GM21529 (cell line): ENCODE results near the gene ELOVL5.
"Not testable (repeated sequence)": the region's sequence is repeated elsewhere in the genome, so short reads cannot be mapped to it uniquely, and the experiment has no call there.

Experiments used
- ATAC-seq: cut with Tn5 transposase; IDR thresholded peaks from one replicate; pipeline ENCODE4 v1.9.1; 2021; ENCODE audit not compliant: unreplicated experiment

ELOVL5 gene

DNA sequence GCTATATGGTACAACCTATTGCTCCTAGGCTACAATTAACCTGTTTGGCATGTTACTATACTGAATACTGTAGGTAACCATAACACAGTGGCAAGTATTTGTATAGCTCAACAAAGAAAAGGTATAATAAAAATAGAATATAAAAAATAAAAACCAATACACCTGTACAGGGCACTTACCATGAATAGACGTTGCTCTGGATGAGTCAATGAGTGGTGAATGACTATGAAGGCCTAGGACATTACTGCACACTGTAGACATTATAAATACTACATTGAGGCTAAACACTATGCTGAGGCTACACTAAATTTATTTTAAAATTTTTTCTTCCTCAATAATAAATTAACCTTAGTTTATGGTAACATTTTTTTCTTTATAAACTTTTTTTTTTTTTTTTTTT is 18.6 kb downstream of the ELOVL5 start:
- no peak for ATAC-seq

GRCh38 chr6:53328375-53328774 is 20.4 kb downstream of the ELOVL5 start:
- no peak for ATAC-seq

- ATAC-seq, result no peak
These were observed 21.7 kb downstream of the ELOVL5 start for GRCh38 chr6:53327017-53327395.

- no peak for ATAC-seq
These were observed 22.3 kb downstream of the ELOVL5 start for GRCh38 chr6:53326372-53327016.

GRCh38 chr6:53325785-53326184 is 23.0 kb downstream of the ELOVL5 start:
- no peak for ATAC-seq

DNA sequence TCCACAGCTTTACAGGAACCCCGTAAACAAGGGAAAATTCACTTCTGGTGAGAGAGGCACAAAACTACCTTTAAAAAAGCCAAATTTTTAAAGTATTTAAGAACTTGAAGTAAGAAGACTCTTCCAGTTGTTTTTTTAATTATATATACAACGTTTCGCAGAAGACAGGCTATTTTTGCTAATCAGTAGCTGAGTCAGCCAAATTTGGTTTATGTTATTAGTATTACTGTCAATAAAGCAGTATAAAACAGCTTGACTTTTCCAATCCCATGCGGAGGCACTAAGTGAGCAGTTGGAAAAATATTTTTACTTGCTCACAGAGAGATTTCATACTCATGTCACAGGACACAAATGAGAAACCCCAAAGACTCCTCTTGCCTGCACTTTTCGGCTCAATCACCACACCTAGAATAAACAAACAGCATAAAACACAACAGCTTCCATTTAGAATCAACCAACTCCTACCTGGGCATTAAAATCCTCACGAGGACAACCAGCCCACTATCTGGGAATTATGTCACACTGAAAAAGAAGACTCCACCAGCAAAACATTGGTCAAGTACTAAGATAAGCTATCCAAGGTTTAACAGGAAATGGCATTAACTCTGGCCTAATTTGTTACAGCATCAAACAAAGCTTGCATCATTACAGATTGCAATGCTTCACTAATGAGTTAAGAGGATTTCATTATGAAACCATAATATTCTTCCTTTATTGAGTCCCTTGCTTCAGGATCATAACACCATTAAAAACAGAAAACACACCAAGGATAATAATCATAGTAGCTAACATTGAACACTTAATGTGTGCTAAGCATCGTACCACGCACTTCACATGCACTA is 26.3 kb downstream of the ELOVL5 start:
- no peak for ATAC-seq

GRCh38 chr6:53321701-53322100 is 27.0 kb downstream of the ELOVL5 start:
- ATAC-seq, result no peak

GRCh38 chr6:53320964-53321363 is 27.8 kb downstream of the ELOVL5 start:
- ATAC-seq, result no peak

DNA sequence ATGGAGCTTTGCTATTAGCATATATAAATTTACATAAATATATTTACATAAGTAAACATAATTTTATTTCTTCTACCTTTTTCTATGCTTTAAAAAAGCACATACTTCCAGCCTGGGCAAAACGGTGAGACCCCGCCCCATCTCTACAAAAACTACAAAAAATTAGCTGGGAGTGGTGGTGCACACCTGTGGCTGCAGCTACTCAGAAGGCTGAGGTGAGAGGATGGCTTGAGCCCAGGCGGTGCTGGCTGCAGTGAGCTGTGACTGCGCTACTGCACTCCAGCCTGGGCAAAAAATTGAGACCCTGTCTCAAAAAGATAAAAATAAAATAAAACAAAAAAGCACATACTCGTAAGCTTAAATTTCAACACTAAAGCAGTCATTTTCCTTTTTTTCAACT is 30.3 kb downstream of the ELOVL5 start:
- ATAC-seq, result no peak

DNA sequence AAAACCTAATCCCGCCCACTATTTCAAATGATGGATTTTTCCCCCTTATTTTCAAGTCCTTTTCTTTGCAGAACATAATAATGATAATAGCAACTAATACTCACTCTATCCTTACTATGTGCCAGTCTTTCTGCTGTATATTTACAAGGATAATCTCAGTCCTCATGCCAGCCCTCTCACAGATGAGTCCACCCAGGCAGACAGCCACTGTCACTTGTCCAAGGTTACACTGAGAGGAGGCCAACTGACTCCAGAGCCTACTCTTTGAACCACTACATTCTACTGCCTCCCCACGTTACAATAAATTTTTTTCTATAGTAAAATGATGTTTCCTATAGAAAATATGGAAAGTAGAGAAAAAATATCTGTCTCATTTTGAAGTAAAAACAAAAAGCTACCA is 30.9 kb downstream of the ELOVL5 start:
- ATAC-seq, result no peak

- not testable (repeated sequence) for ATAC-seq
These were observed 31.5 kb downstream of the ELOVL5 start for GRCh38 chr6:53317299-53317698.

- no peak for ATAC-seq
These were observed 32.6 kb downstream of the ELOVL5 start for GRCh38 chr6:53316142-53316541.

- no peak for ATAC-seq
These were observed 33.5 kb downstream of the ELOVL5 start for GRCh38 chr6:53315086-53315724.

- ATAC-seq, result no peak
These were observed 34.9 kb downstream of the ELOVL5 start for GRCh38 chr6:53313784-53314400.

DNA sequence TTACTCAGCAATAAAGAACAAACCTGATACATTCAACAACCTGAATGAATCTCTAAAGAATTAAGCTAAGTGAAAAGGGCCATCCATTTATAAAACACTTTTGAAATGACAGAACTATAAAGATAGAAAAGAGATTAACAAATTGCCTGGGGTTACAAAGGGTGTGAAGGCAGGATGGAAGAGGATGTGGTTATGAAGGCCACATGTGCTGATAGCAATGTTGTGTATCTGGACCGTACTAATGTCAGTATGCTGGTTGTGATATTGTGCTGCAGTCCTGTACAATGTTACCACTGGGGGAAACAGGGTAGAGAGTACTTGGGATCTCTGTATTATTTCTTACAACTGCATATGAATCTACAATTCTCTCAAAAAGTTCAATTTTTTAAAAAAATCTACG is 36.4 kb downstream of the ELOVL5 start:
- no peak for ATAC-seq

- no peak for ATAC-seq
These were observed 37.2 kb downstream of the ELOVL5 start for GRCh38 chr6:53311586-53311935.

GRCh38 chr6:53310771-53311585 is 37.8 kb downstream of the ELOVL5 start:
- no peak for ATAC-seq

- peak; percentile 3 for ATAC-seq
These were observed 38.8 kb downstream of the ELOVL5 start for GRCh38 chr6:53309901-53310300.

DNA sequence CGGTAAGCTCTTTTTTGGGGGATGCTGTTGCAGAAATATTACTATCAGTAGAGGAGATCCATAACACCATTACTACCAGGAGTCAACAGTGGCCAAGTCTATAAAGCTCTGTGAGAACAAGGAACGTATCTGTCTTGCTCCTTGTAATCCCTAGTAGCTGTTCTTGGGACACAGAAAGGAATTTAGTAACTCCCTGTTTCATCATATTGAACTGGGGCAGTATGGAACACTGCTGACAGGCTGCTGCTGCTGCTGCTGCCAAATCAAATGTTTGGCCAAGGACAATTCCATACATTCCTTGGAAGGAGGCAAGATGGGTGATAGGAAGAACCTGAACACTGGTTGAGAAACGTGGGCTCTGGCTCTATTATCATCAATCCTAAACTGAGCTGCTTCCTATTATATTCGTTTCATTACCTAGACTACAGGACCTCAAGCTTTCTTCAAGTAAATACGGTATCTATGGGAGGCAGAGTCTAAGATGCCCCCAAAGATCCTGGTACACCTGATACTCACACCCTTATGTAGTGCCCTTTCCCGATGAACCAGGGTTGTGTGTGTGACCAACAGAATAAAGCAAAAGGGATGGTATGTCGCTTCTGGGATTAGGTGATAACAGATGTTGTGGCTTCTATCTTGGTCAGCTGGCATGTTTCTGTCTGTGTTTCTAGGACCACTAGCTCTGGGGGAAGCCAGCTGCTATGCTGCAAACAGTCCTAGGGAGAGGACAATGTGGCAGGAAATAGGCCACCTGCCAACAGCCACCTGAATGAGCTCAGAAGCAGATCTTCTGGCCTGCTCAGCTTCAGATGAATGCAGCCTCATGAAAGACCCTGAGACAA is 39.5 kb downstream of the ELOVL5 start:
- ATAC-seq, result peak; percentile 76

DNA sequence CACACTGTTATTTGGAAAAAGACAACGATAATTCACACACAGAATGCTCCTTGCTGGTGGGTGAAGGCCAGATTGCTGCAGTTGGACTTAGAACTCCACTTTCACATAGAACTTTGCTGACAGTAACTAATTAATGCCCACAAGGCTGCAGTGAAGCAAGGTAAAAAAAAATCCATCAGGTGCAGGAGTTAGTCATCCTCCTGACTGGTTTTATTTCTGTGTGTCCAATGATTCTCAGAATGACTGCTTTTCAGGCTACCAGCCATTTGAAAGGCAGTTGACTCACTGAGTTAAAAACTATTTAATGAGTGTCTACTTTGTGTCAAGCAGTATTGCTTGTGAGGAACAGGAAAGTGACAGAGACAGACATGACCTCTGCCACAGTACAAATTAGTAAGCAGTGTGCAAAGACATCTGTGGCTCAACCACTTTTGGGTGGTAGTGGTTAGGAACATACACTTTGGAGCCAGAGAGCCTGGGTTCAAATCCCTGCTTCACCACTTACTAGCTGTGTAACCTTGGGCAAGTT is 41.9 kb downstream of the ELOVL5 start:
- peak; percentile 51 for ATAC-seq
